HUES48 (cell line): Measurements from ENCODE around the gene MFNG.

Experiments used
- H3K27ac ChIP-seq: one replicate; pipeline ENCODE4 v1.7.0; 2013; ENCODE audit warnings: low read depth, low read length, inconsistent platforms
- H3K27me3 ChIP-seq: 2 replicates; pipeline ENCODE4 v1.6.1; 2013; ENCODE audit warnings: mild to moderate bottlenecking, low read length; ENCODE audit not compliant: control insufficient read depth, insufficient read depth
- H3K36me3 ChIP-seq: 2 replicates; pipeline ENCODE4 v1.6.1; 2013; ENCODE audit warnings: low read length; ENCODE audit not compliant: control insufficient read depth, insufficient read depth
- H3K4me1 ChIP-seq: 2 replicates; pipeline ENCODE4 v1.6.1; 2013; ENCODE audit warnings: mild to moderate bottlenecking, low read length; ENCODE audit not compliant: control insufficient read depth, insufficient read depth
- H3K4me3 ChIP-seq: 2 replicates; pipeline ENCODE4 v1.5.1; 2013; ENCODE audit warnings: mild to moderate bottlenecking, low read depth, low read length
- H3K9ac ChIP-seq: 2 replicates; pipeline ENCODE4 v1.6.1; 2013; ENCODE audit warnings: mild to moderate bottlenecking, low read depth, low read length, moderate library complexity
- H3K9me3 ChIP-seq: 2 replicates; pipeline ENCODE4 v1.6.1; 2013; ENCODE audit warnings: low read length; ENCODE audit not compliant: control insufficient read depth, insufficient read depth

The MFNG gene

GRCh38 chr22:37419370-37419968 lies 66.7 kb downstream of the MFNG start:
- peaks cover 29% of the 10 kb centered on the region for H3K27me3 ChIP-seq
- no peaks in the 10 kb centered on the region for H3K9me3 ChIP-seq
- peaks cover 11% of the 10 kb centered on the region for H3K4me1 ChIP-seq
- no peak overlapping the region for H3K27ac ChIP-seq
- no peaks in the 10 kb centered on the region for H3K36me3 ChIP-seq
- H3K4me3 ChIP-seq = peak overlapping the region; percentile 62
- no peak overlapping the region for H3K9ac ChIP-seq
